GM23338 (cell line): ENCODE results near the gene FBXO11. TPM values are rescaled to one million over a fixed set of nuclear protein-coding genes. Genes with fewer than 3 reads are reported as not detected.

Experiments used
- ATAC-seq: fragments of 200-7000 bp; cut with Tn5 transposase; 3 replicates; pipeline ENCODE4 v1.9.1; 2020
- DNase-seq: peaks from one replicate; pipeline ENCODE4 v3.0.0-alpha.2; 2015; ENCODE audit warnings: low spot score
- H2AFZ ChIP-seq: fragments of 200-600 bp; sonication (generic); 2 replicates; pipeline ENCODE4 v1.8.0; 2016; ENCODE audit warnings: antibody characterized with exemption, mild to moderate bottlenecking, moderate library complexity
- H3F3A ChIP-seq: fragments of 200-600 bp; sonication (generic); replicated peaks from 2 replicates; pipeline ENCODE4 v1.8.0; 2017; ENCODE audit warnings: antibody characterized with exemption, mixed run types, low read depth
- H3K27ac ChIP-seq: fragments of 200-600 bp; sonication (generic); 2 replicates; pipeline ENCODE4 v1.6.1; 2016; ENCODE audit warnings: low read depth
- H3K27me3 ChIP-seq: fragments of 200-600 bp; sonication (generic); 2 replicates; pipeline ENCODE4 v1.8.0; 2016; ENCODE audit warnings: mild to moderate bottlenecking, mixed run types, moderate library complexity; ENCODE audit not compliant: insufficient read depth
- H3K36me3 ChIP-seq: fragments of 200-600 bp; sonication (generic); 2 replicates; pipeline ENCODE4 v1.8.0; 2016; ENCODE audit warnings: mild to moderate bottlenecking; ENCODE audit not compliant: insufficient read depth
- H3K4me1 ChIP-seq: fragments of 200-600 bp; sonication (generic); 2 replicates; pipeline ENCODE4 v1.8.0; 2016; ENCODE audit warnings: mild to moderate bottlenecking, moderate library complexity; ENCODE audit not compliant: insufficient read depth
- H3K4me2 ChIP-seq: fragments of 200-600 bp; sonication (generic); 2 replicates; pipeline ENCODE4 v1.7.1; 2017; ENCODE audit warnings: mixed run types
- H3K4me3 ChIP-seq: fragments of 200-600 bp; sonication (generic); 2 replicates; pipeline ENCODE4 v1.6.1; 2016; ENCODE audit warnings: mixed run types
- H3K79me2 ChIP-seq: fragments of 200-600 bp; sonication (generic); replicated peaks from 2 replicates; pipeline ENCODE4 v1.8.0; 2017; ENCODE audit warnings: mild to moderate bottlenecking; ENCODE audit not compliant: insufficient read depth
- H3K9me2 ChIP-seq: fragments of 200-600 bp; sonication (generic); 2 replicates; pipeline ENCODE4 v1.8.0; 2017; ENCODE audit not compliant: insufficient read depth
- H4K20me1 ChIP-seq: fragments of 200-600 bp; sonication (generic); replicated peaks from 2 replicates; pipeline ENCODE4 v1.8.0; 2017; ENCODE audit warnings: mild to moderate bottlenecking; ENCODE audit not compliant: insufficient read depth
- H3K27ac Mint-ChIP-seq: 2 replicates; pipeline ENCODE4 v1.8.0; 2020; ENCODE audit warnings: inconsistent platforms, mild to moderate bottlenecking, moderate library complexity, mixed read lengths
- H3K27me3 Mint-ChIP-seq: 3 replicates; pipeline ENCODE4 v1.8.0; 2022; ENCODE audit warnings: low read depth, mild to moderate bottlenecking, moderate library complexity, mixed read lengths, inconsistent platforms; ENCODE audit not compliant: insufficient read depth, poor library complexity
- H3K36me3 Mint-ChIP-seq: 3 replicates; pipeline ENCODE4 v1.8.0; 2021; ENCODE audit warnings: low read depth, mild to moderate bottlenecking, inconsistent platforms, moderate library complexity, mixed read lengths
- H3K4me1 Mint-ChIP-seq: 3 replicates; pipeline ENCODE4 v1.8.0; 2020; ENCODE audit warnings: mild to moderate bottlenecking, inconsistent platforms, mixed read lengths
- H3K4me3 Mint-ChIP-seq: 3 replicates; pipeline ENCODE4 v1.8.0; 2021; ENCODE audit warnings: moderate library complexity, mild to moderate bottlenecking, inconsistent platforms, mixed read lengths
- H3K9me3 Mint-ChIP-seq: 3 replicates; pipeline ENCODE4 v1.8.0; 2020; ENCODE audit warnings: moderate library complexity, mild to moderate bottlenecking, inconsistent platforms, mixed read lengths
- EZH2phosphoT487 ChIP-seq: fragments of 200-600 bp; sonication (generic); IDR thresholded peaks from one replicate; pipeline ENCODE4 v1.8.1; 2018; ENCODE audit warnings: antibody characterized with exemption; ENCODE audit not compliant: unreplicated experiment
- JUNB ChIP-seq: IDR thresholded peaks from one replicate; pipeline ENCODE4 v1.6.1; 2016; ENCODE audit warnings: antibody characterized with exemption; ENCODE audit not compliant: unreplicated experiment
- POLR2AphosphoS5 ChIP-seq: IDR thresholded peaks from 2 replicates; pipeline ENCODE4 v1.6.1; 2016; ENCODE audit warnings: antibody characterized with exemption, low read depth
- STAT1 ChIP-seq: IDR thresholded peaks from one replicate; pipeline ENCODE4 v1.6.1; 2016; ENCODE audit warnings: antibody characterized with exemption; ENCODE audit not compliant: unreplicated experiment
- polyA plus RNA-seq: library from polyadenylated mRNA; unstranded; fragments of >200 nt; fragmentation: Nextera tagmentation; extraction: Ambion mirVana; gene quantifications from 2 replicates; pipeline ENCODE4 v1.2.1, GENCODE V29; 2016
- total RNA-seq: library from RNA; depleted of rRNA; stranded (reverse); fragments of >200 nt; shearing (Covaris generic); gene quantifications from 2 replicates; pipeline ENCODE4 v1.2.3, GENCODE V29; 2014
- TF ChIP-seq, protein P1 (sequence below): IDR thresholded peaks from 2 replicates; pipeline ENCODE4 v1.6.1; 2016; ENCODE audit warnings: antibody characterized with exemption
- TF ChIP-seq, protein P2 (sequence below): IDR thresholded peaks from one replicate; pipeline ENCODE4 v1.6.1; 2018; ENCODE audit warnings: antibody characterized with exemption; ENCODE audit not compliant: unreplicated experiment

Gene FBXO11
- total and polyA plus RNA-seq, 2 experiments from 2014 or later = 21.5 to 52.7 TPM

DNA sequence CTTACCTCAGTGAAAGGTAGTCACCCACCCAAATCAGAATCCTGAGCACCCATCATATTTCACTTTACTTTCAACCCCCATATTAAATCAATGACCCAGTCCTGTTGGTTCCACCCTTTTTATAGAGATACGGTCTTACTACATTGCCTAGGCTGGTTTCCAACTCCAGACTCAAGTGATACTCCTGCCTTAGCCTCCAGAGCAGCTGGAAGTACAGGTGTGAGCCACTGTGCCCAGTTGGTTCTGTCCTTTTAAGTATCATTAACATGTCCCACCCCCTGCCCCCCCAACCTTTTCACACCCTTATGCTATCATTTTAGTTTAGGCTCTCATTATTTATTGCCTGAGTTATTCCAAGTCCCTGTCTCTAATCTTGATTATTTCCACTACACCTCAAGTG lies 94.6 kb downstream of the FBXO11 start:
- peaks cover 24% of the 10 kb centered on the region for H3K36me3 ChIP-seq
- peak; percentile 18; the same call in 2 of the 3 replicates for ATAC-seq
- no peak overlapping the region for H3K4me2 ChIP-seq
- H3K4me1 ChIP-seq = no peaks in the 10 kb centered on the region
- H3K9me2 ChIP-seq = no peaks in the 10 kb centered on the region
- peaks cover 19% of the 10 kb centered on the region for H3F3A ChIP-seq
- Mint-ChIP-seq H3K36me3 (peaks cover 65% of the 10 kb centered on the region), H3K27ac (no peak overlapping the region), H3K4me3 (no peak overlapping the region), H3K4me1 (no peaks in the 10 kb centered on the region), H3K27me3 (peaks cover 5% of the 10 kb centered on the region), H3K9me3 (no peaks in the 10 kb centered on the region)
- TF ChIP-seq, protein P1, sequence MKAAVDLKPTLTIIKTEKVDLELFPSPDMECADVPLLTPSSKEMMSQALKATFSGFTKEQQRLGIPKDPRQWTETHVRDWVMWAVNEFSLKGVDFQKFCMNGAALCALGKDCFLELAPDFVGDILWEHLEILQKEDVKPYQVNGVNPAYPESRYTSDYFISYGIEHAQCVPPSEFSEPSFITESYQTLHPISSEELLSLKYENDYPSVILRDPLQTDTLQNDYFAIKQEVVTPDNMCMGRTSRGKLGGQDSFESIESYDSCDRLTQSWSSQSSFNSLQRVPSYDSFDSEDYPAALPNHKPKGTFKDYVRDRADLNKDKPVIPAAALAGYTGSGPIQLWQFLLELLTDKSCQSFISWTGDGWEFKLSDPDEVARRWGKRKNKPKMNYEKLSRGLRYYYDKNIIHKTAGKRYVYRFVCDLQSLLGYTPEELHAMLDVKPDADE = no peak
- TF ChIP-seq EZH2phosphoT487 = no peak
- TF ChIP-seq, protein P2, sequence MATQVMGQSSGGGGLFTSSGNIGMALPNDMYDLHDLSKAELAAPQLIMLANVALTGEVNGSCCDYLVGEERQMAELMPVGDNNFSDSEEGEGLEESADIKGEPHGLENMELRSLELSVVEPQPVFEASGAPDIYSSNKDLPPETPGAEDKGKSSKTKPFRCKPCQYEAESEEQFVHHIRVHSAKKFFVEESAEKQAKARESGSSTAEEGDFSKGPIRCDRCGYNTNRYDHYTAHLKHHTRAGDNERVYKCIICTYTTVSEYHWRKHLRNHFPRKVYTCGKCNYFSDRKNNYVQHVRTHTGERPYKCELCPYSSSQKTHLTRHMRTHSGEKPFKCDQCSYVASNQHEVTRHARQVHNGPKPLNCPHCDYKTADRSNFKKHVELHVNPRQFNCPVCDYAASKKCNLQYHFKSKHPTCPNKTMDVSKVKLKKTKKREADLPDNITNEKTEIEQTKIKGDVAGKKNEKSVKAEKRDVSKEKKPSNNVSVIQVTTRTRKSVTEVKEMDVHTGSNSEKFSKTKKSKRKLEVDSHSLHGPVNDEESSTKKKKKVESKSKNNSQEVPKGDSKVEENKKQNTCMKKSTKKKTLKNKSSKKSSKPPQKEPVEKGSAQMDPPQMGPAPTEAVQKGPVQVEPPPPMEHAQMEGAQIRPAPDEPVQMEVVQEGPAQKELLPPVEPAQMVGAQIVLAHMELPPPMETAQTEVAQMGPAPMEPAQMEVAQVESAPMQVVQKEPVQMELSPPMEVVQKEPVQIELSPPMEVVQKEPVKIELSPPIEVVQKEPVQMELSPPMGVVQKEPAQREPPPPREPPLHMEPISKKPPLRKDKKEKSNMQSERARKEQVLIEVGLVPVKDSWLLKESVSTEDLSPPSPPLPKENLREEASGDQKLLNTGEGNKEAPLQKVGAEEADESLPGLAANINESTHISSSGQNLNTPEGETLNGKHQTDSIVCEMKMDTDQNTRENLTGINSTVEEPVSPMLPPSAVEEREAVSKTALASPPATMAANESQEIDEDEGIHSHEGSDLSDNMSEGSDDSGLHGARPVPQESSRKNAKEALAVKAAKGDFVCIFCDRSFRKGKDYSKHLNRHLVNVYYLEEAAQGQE = no peak
- TF ChIP-seq POLR2AphosphoS5 = no peak; the same call in 1 of the 2 replicates
- TF ChIP-seq STAT1 = no peak
- H3K27ac ChIP-seq = no peak overlapping the region
- H3K27me3 ChIP-seq = no peaks in the 10 kb centered on the region
- H4K20me1 ChIP-seq = peaks cover 7% of the 10 kb centered on the region
- no peaks in the 10 kb centered on the region for H3K79me2 ChIP-seq
- DNase-seq = no peak
- H3K4me3 ChIP-seq = no peak overlapping the region
- H2AFZ ChIP-seq = no peak overlapping the region

DNA sequence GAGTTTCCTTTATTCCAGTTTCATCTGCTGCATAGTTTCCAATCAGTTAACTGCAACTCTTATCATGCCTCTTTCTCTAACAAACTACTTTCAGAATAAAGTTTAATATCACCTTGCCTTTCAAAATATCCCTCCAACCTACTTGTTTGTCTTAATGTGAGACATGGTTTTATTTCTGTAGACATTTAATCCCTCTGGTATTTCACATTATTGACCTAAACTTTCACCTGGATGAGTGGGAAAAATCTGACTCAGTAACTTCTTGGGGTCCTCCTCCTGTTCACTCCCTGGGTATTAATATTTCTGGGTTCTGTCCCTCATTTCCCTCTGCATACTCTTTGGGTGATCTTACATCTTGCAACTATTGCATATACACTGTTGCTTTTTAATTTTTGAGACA lies 95.4 kb downstream of the FBXO11 start:
- peaks cover 5% of the 10 kb centered on the region for H3K27me3 Mint-ChIP-seq
- peaks cover 7% of the 10 kb centered on the region for H4K20me1 ChIP-seq
- TF ChIP-seq, protein P2 = no peak
- TF ChIP-seq JUNB (no peak), EZH2phosphoT487 (no peak)
- no peak overlapping the region for H3K4me2 ChIP-seq
- no peak overlapping the region for H2AFZ ChIP-seq
- H3K4me1 Mint-ChIP-seq = no peaks in the 10 kb centered on the region
- no peak overlapping the region; the same call in 1 of the 2 replicates for H3K27ac Mint-ChIP-seq
- H3K27ac ChIP-seq = no peak overlapping the region
- no peak for DNase-seq
- H3K9me2 ChIP-seq = no peaks in the 10 kb centered on the region
- no peaks in the 10 kb centered on the region for H3K79me2 ChIP-seq
- no peak overlapping the region for H3K4me3 ChIP-seq
- H3K4me1 ChIP-seq = no peaks in the 10 kb centered on the region
- H3K27me3 ChIP-seq = no peaks in the 10 kb centered on the region
- no peak for ATAC-seq
- peaks cover 25% of the 10 kb centered on the region for H3F3A ChIP-seq
- H3K4me3 Mint-ChIP-seq = no peak overlapping the region
- peaks cover 66% of the 10 kb centered on the region for H3K36me3 Mint-ChIP-seq
- H3K9me3 Mint-ChIP-seq = no peaks in the 10 kb centered on the region
- peaks cover 32% of the 10 kb centered on the region for H3K36me3 ChIP-seq
